Measurements from ENCODE around the gene TENT5A.

Gene TENT5A

DNA sequence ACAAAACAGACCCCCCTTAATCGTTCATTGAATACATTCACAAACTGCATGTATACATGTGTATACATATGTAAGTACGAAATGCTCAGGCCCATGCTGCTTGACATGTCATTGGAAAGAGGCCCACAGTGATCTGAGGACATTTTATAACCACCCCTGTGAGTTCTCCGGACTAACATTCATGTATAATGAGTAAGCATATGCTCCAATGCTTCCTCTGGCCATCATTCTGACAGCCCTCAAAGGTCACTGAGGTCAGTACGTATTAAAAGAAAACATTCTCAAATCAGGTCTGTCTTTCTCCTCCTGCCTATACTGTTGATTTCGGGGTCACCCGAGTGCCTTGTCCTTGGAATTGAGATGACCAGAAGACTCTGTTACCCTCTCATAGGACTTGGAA lies 54.9 kb downstream of the TENT5A start:
- DNase-seq: no peak

DNA sequence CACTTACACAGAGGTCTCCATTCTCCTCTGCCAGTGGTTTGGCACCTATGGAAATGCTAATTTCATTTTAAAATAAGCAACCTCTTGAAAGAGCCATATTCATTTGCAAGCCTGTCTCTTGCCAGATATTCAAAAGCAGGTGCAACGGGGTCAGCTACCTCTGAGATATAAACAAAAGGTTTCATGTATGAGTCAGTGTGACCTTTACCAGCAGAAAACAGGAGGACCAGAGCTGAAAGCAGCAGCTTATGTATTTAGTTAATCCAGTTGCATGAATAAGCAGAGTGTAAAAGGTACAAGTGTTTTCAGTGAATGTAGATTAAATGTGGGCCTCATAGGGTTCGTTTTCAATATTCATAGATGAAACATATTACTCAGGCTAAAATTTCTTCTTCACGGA lies 56.0 kb downstream of the TENT5A start:
- DNase-seq: peak; percentile 22

Measured in NCI-H82 (cell line).